ENCODE results near the gene COX7A1. TPM values are rescaled to one million over a fixed set of nuclear protein-coding genes. Genes with fewer than 3 reads are reported as not detected.
A peak's percentile ranks its signal among the peaks of the same experiment; 100 is the strongest.
"Not testable (repeated sequence)": the region's sequence is repeated elsewhere in the genome, so short reads cannot be mapped to it uniquely, and the experiment has no call there.

The COX7A1 gene
- total and polyA plus RNA-seq, 7 experiments from 2014 or later: not detected

GRCh38 chr19:36182612-36183244, 30.5 kb upstream of the COX7A1 start:
- no peaks in the 10 kb centered on the region for H3K4me1 Mint-ChIP-seq
- no peaks in the 10 kb centered on the region for H3K9me3 Mint-ChIP-seq

GRCh38 chr19:36179077-36179476, 26.8 kb upstream of the COX7A1 start:
- H3K4me3 ChIP-seq (ENCODE audit: low read length); ATAC-seq; POLR2A ChIA-PET; H3K9me3 Mint-ChIP-seq; H3K9me3 ChIP-seq (ENCODE audit: control insufficient read depth in 2 of 3, low read length in 3 of 3); DNase-seq; H3K27ac ChIP-seq (ENCODE audit: low read depth, low read length); H3K27me3 ChIP-seq (ENCODE audit: control insufficient read depth in 2 of 2, insufficient read depth in 2 of 2, low read length in 2 of 2); CTCF ChIA-PET; H3K4me3 Mint-ChIP-seq; H3K4me1 ChIP-seq (ENCODE audit: control insufficient read depth in 2 of 2, insufficient read depth in 2 of 2, low read length in 2 of 2); H3K27me3 Mint-ChIP-seq; H3K4me1 Mint-ChIP-seq; intact Hi-C loops (cut with micrococcal nuclease): not testable (repeated sequence)
- peaks cover 0 to 13% (median 0%) of the 10 kb centered on the region in 3 experiments for H3K36me3 ChIP-seq (ENCODE audit: control insufficient read depth in 2 of 3, insufficient read depth in 3 of 3, low read length in 3 of 3)
- H3K36me3 Mint-ChIP-seq: peaks cover 0 to 12% (median 6%) of the 10 kb centered on the region in 5 donors
- H3K27ac Mint-ChIP-seq: peak overlapping the region in 1 of 9 donors; percentile 36

More at GRCh38 chr19:36182612-36183244, 30.5 kb upstream of the COX7A1 start:
- no peaks in the 10 kb centered on the region for H3K9me3 ChIP-seq (ENCODE audit: control insufficient read depth in 2 of 3, low read length in 3 of 3)
- H3K4me3 ChIP-seq (ENCODE audit: low read length): no peak overlapping the region
- no peaks in the 10 kb centered on the region for H3K4me1 ChIP-seq (ENCODE audit: control insufficient read depth in 2 of 2, insufficient read depth in 2 of 2, low read length in 2 of 2)
- H3K27ac ChIP-seq (ENCODE audit: low read depth, low read length): no peak overlapping the region
- Mint-ChIP-seq H3K4me3 (no peak overlapping the region), H3K36me3 (peaks cover 0 to 16% (median 6%) of the 10 kb centered on the region in 5 donors), H3K27me3 (no peaks in the 10 kb centered on the region), H3K27ac (no peak overlapping the region)
- POLR2A ChIA-PET: no interaction called here
- CTCF ChIA-PET: no interaction called here
- H3K36me3 ChIP-seq (ENCODE audit: control insufficient read depth in 2 of 3, insufficient read depth in 3 of 3, low read length in 3 of 3): peaks cover 0 to 13% (median 0%) of the 10 kb centered on the region in 3 experiments
- intact Hi-C loops (cut with micrococcal nuclease): no loop called here
- no peak for ATAC-seq
- H3K27me3 ChIP-seq (ENCODE audit: control insufficient read depth in 2 of 2, insufficient read depth in 2 of 2, low read length in 2 of 2): no peaks in the 10 kb centered on the region
- DNase-seq: no peak

GRCh38 chr19:36173846-36174245, 21.6 kb upstream of the COX7A1 start:
- not testable (repeated sequence) for H3K4me3 Mint-ChIP-seq; H3K36me3 ChIP-seq (ENCODE audit: control insufficient read depth in 2 of 3, insufficient read depth in 3 of 3, low read length in 3 of 3); DNase-seq; H3K4me3 ChIP-seq (ENCODE audit: low read length); H3K27me3 Mint-ChIP-seq; ATAC-seq; H3K27ac ChIP-seq (ENCODE audit: low read depth, low read length); H3K27me3 ChIP-seq (ENCODE audit: control insufficient read depth in 2 of 2, insufficient read depth in 2 of 2, low read length in 2 of 2); H3K4me1 ChIP-seq (ENCODE audit: control insufficient read depth in 2 of 2, insufficient read depth in 2 of 2, low read length in 2 of 2); H3K4me1 Mint-ChIP-seq; H3K9me3 ChIP-seq (ENCODE audit: control insufficient read depth in 2 of 3, low read length in 3 of 3); H3K9me3 Mint-ChIP-seq; H3K27ac Mint-ChIP-seq; H3K36me3 Mint-ChIP-seq
- ChIA-PET CTCF (interaction anchor here (7.9 kb wide), 1 partner anchor 46 kb away, joined by 100 read pairs; no protein-coding TSS in a partner anchor), POLR2A (interaction anchor here (0.5 kb wide), 1 partner anchor 738 kb away, joined by 5 read pairs; no protein-coding TSS in a partner anchor)
- intact Hi-C loops (cut with micrococcal nuclease): loop anchor here in 1 of 2 donors (5.0 kb wide), 1 partner anchor 482 kb away; no protein-coding TSS in a partner anchor

- Mint-ChIP-seq H3K27me3 (no peaks in the 10 kb centered on the region), H3K4me1 (peaks cover 0 to 5% (median 0%) of the 10 kb centered on the region in 7 donors), H3K9me3 (no peaks in the 10 kb centered on the region), H3K4me3 (no peak overlapping the region), H3K36me3 (no peaks in the 10 kb centered on the region), H3K27ac (no peak overlapping the region)
- H3K27me3 ChIP-seq (ENCODE audit: control insufficient read depth in 2 of 2, insufficient read depth in 2 of 2, low read length in 2 of 2): no peaks in the 10 kb centered on the region
- ATAC-seq: no peak
- ChIA-PET POLR2A (no interaction called here), CTCF (interaction anchor here (0.7 to 7.9 kb wide), 2 partner anchors 45 to 204 kb away, joined by 3 to 100 read pairs; no protein-coding TSS in a partner anchor)
- no peak overlapping the region for H3K4me3 ChIP-seq (ENCODE audit: low read length)
- intact Hi-C loops (cut with micrococcal nuclease): loop anchor here in 1 of 2 donors (5.0 kb wide), 1 partner anchor 481 kb away; no protein-coding TSS in a partner anchor
- DNase-seq: no peak
- no peaks in the 10 kb centered on the region for H3K4me1 ChIP-seq (ENCODE audit: control insufficient read depth in 2 of 2, insufficient read depth in 2 of 2, low read length in 2 of 2)
- H3K27ac ChIP-seq (ENCODE audit: low read depth, low read length): no peak overlapping the region
- no peaks in the 10 kb centered on the region for H3K36me3 ChIP-seq (ENCODE audit: control insufficient read depth in 2 of 3, insufficient read depth in 3 of 3, low read length in 3 of 3)
- H3K9me3 ChIP-seq (ENCODE audit: control insufficient read depth in 2 of 3, low read length in 3 of 3): no peaks in the 10 kb centered on the region
Measured at GRCh38 chr19:36172852-36173251, 20.6 kb upstream of the COX7A1 start.

- no peaks in the 10 kb centered on the region for H3K27me3 Mint-ChIP-seq
- H3K9me3 Mint-ChIP-seq: no peaks in the 10 kb centered on the region
- CTCF ChIA-PET: interaction anchor here (0.9 to 7.9 kb wide), 4 partner anchors 16 to 115 kb away, joined by 3 to 100 read pairs (median 5); partner anchors contain the start of genes COX7A1 and THAP8
- H3K27ac ChIP-seq (ENCODE audit: low read depth, low read length): no peak overlapping the region
- intact Hi-C loops (cut with micrococcal nuclease): loop anchor here in 1 of 2 donors (2.0 kb wide), 1 partner anchor 44 kb away; no protein-coding TSS in a partner anchor
- ATAC-seq (no peak), DNase-seq (no peak)
- H3K36me3 ChIP-seq (ENCODE audit: control insufficient read depth in 2 of 3, insufficient read depth in 3 of 3, low read length in 3 of 3): no peaks in the 10 kb centered on the region
- no peaks in the 10 kb centered on the region for H3K9me3 ChIP-seq (ENCODE audit: control insufficient read depth in 2 of 3, low read length in 3 of 3)
- H3K36me3 Mint-ChIP-seq: no peaks in the 10 kb centered on the region
- H3K4me1 Mint-ChIP-seq: peaks cover 0 to 5% (median 0%) of the 10 kb centered on the region in 7 donors
- H3K27ac Mint-ChIP-seq: peak overlapping the region in 2 of 9 donors; percentile 6 to 18
- no peaks in the 10 kb centered on the region for H3K4me1 ChIP-seq (ENCODE audit: control insufficient read depth in 2 of 2, insufficient read depth in 2 of 2, low read length in 2 of 2)
- no peak overlapping the region for H3K4me3 Mint-ChIP-seq
- H3K27me3 ChIP-seq (ENCODE audit: control insufficient read depth in 2 of 2, insufficient read depth in 2 of 2, low read length in 2 of 2): no peaks in the 10 kb centered on the region
- POLR2A ChIA-PET: interaction anchor here (1.9 kb wide), 1 partner anchor 41 kb away, joined by 13 read pairs; no protein-coding TSS in a partner anchor
- no peak overlapping the region for H3K4me3 ChIP-seq (ENCODE audit: low read length)
Measured at GRCh38 chr19:36169084-36169760, 17.0 kb upstream of the COX7A1 start.

GRCh38 chr19:36163813-36164212, 11.6 kb upstream of the COX7A1 start:
- H3K27me3 ChIP-seq (ENCODE audit: control insufficient read depth in 2 of 2, insufficient read depth in 2 of 2, low read length in 2 of 2): no peaks in the 10 kb centered on the region
- no peak overlapping the region for H3K27ac Mint-ChIP-seq
- H3K27me3 Mint-ChIP-seq: no peaks in the 10 kb centered on the region
- no peak overlapping the region for H3K4me3 Mint-ChIP-seq
- H3K9me3 Mint-ChIP-seq: no peaks in the 10 kb centered on the region
- no peaks in the 10 kb centered on the region for H3K9me3 ChIP-seq (ENCODE audit: control insufficient read depth in 2 of 3, low read length in 3 of 3)
- no peaks in the 10 kb centered on the region for H3K4me1 ChIP-seq (ENCODE audit: control insufficient read depth in 2 of 2, insufficient read depth in 2 of 2, low read length in 2 of 2)
- peaks cover 0 to 5% (median 0%) of the 10 kb centered on the region in 5 donors for H3K36me3 Mint-ChIP-seq
- no peak overlapping the region for H3K27ac ChIP-seq (ENCODE audit: low read depth, low read length)
- ATAC-seq (no peak), DNase-seq (no peak)
- no peaks in the 10 kb centered on the region for H3K4me1 Mint-ChIP-seq
- no peak overlapping the region for H3K4me3 ChIP-seq (ENCODE audit: low read length)
- POLR2A ChIA-PET: interaction anchor here (0.6 kb wide), 1 partner anchor 407 kb away, joined by 5 read pairs; no protein-coding TSS in a partner anchor
- intact Hi-C loops (cut with micrococcal nuclease): no loop called here
- no peaks in the 10 kb centered on the region for H3K36me3 ChIP-seq (ENCODE audit: control insufficient read depth in 2 of 3, insufficient read depth in 3 of 3, low read length in 3 of 3)
- CTCF ChIA-PET: no interaction called here

All from naive thymus-derived CD4-positive, alpha-beta T cell (primary cell).